ENCODE data around the gene HOXD3.

HOXD3 gene

DNA sequence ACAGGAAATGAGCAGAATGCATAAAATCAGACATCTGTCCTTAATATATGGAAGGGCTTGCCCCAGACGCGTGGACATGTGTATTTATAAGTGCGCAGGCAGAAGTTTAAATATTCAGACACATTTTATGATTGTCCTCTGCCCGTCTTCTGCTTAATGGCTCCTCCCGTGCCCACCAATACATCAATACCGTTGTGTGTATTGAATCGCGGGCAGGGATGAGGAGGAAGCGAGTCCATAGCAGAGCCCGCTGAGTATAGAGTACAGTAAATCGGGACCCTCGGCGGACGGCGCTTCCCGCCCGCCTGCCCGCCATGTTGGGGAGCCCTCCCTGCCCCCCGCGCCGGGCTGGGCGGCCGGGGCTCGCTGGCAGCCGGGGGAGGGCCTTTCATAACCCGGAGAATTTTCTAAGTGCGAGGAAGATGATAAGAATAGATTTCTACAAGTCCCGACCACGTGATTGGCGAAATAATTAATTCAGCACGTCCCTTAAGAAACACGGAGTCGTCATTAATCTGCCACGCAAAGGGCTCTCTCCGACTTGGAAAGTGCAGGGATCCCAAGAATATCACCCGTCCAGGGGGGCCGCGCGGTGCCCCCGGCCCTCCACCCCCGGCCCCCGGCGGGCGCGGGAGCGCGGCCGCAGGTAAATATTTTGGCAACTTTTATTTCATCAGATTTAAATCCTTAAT, at the start of gene HOXD3:
TSS of gene HOXD3 (plus strand) at position 501 of the 692 bp plus-strand sequence. CDS start 11,808 bp downstream, outside the sequence.
- TF ChIP-seq, protein P1, sequence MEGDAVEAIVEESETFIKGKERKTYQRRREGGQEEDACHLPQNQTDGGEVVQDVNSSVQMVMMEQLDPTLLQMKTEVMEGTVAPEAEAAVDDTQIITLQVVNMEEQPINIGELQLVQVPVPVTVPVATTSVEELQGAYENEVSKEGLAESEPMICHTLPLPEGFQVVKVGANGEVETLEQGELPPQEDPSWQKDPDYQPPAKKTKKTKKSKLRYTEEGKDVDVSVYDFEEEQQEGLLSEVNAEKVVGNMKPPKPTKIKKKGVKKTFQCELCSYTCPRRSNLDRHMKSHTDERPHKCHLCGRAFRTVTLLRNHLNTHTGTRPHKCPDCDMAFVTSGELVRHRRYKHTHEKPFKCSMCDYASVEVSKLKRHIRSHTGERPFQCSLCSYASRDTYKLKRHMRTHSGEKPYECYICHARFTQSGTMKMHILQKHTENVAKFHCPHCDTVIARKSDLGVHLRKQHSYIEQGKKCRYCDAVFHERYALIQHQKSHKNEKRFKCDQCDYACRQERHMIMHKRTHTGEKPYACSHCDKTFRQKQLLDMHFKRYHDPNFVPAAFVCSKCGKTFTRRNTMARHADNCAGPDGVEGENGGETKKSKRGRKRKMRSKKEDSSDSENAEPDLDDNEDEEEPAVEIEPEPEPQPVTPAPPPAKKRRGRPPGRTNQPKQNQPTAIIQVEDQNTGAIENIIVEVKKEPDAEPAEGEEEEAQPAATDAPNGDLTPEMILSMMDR (IDR thresholded peaks at IDR 0.05; ENCODE audit: insufficient read depth, missing control alignments), result no peak
- DNase-seq (ENCODE audit: insufficient read length, low spot score) (no peak), FAIRE-seq (no peak)

GRCh38 chr2:176107731-176108181, 49.4 kb upstream of the HOXD3 start:
- FAIRE-seq, result no peak
- TF ChIP-seq, protein P1 (IDR thresholded peaks at IDR 0.05; ENCODE audit: insufficient read depth, missing control alignments), result no peak
- no peak for DNase-seq (ENCODE audit: insufficient read length, low spot score)

- TF ChIP-seq, protein P1 (IDR thresholded peaks at IDR 0.05; ENCODE audit: insufficient read depth, missing control alignments), result no peak
- no peak for FAIRE-seq
- DNase-seq (ENCODE audit: insufficient read length, low spot score), result no peak
Observed at GRCh38 chr2:176109192-176109901, 47.8 kb upstream of the HOXD3 start.

DNA sequence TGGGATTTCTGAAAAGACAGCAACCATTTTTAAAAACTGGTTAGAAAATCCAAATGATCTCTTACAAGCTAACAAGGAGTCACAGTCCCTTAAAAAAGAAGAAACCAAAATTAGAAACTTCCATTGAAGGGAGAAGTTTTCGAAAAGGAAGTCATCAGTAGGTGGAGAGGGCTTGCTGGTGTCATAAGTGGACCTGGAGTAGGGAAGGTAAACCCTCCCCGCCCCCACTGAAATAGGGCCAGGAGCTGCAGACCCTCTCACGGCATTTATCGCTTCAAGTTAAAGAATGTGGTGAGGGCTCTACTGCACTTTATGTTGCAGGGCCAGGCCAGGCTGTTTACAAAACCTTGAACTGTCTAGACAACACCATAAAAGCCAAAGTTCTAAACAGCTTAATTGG, 47.2 kb upstream of the HOXD3 start:
- TF ChIP-seq, protein P1 (IDR thresholded peaks at IDR 0.05; ENCODE audit: insufficient read depth, missing control alignments), result no peak
- FAIRE-seq (no peak), DNase-seq (ENCODE audit: insufficient read length, low spot score) (no peak)

GRCh38 chr2:176110415-176111308, 46.4 kb upstream of the HOXD3 start:
- FAIRE-seq (no peak), DNase-seq (ENCODE audit: insufficient read length, low spot score) (no peak)
- TF ChIP-seq, protein P1 (IDR thresholded peaks at IDR 0.05; ENCODE audit: insufficient read depth, missing control alignments), result no peak

DNA sequence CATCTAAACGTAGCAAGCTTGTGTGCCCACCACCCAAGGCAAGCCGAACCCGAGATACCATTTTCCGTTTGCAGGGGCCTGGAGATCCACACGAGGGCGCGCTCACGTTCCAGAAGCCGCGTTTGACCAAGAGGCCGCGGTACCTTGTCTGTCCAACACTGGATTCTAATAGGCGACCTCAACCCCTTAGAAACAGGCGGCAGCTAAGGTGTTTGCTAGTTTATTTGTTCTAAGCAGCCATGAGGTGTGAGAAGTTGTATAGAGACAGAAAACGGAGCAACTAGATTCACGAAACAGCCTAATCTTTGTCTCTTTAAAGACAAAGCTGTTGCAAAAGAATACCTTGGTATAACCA, 45.8 kb upstream of the HOXD3 start:
- DNase-seq (ENCODE audit: insufficient read length, low spot score) (no peak), FAIRE-seq (no peak)
- TF ChIP-seq, protein P1 (IDR thresholded peaks at IDR 0.05; ENCODE audit: insufficient read depth, missing control alignments), result peak; percentile 83
